Fibroblast of skin of scalp (primary cell): ENCODE measurements around the gene STK17A.
A peak's percentile ranks its signal among the peaks of the same experiment; 100 is the strongest.

Source experiments
- DNase-seq: peaks from one replicate; pipeline ENCODE4 v3.0.0-alpha.2; 2013

Gene STK17A

DNA sequence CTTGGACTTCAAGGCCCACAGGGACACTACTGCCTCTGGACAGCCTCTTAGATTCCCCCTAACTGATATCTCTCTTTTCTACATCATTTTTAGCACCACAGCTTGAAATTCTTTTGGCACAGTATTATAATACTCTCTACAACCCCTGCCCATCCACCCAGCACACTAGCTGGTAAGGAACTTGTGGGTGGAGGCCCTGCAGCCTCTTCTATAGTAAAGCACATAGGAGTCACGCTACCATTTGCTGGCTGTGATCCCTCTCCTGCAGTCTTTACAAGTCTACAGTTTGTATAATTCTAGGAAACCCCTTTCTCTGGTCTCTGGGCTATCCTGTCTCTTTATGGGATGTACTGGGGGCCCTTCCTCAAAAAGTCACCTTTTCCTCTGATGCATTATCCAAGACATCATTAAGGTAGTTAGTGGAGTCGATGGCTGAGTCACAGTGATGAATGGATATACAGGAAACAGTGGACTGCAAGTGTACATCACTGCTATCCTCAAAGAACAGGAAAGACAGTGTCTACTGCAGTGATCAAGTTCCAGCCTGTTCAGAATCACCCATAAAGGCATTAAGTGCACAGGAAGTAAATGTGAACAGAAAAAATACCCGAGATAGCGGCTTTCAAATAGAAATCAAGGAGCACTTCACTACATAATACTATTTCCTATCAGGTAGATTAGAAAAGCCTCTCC, 54.4 kb downstream of the STK17A start:
- no peak for DNase-seq

DNA sequence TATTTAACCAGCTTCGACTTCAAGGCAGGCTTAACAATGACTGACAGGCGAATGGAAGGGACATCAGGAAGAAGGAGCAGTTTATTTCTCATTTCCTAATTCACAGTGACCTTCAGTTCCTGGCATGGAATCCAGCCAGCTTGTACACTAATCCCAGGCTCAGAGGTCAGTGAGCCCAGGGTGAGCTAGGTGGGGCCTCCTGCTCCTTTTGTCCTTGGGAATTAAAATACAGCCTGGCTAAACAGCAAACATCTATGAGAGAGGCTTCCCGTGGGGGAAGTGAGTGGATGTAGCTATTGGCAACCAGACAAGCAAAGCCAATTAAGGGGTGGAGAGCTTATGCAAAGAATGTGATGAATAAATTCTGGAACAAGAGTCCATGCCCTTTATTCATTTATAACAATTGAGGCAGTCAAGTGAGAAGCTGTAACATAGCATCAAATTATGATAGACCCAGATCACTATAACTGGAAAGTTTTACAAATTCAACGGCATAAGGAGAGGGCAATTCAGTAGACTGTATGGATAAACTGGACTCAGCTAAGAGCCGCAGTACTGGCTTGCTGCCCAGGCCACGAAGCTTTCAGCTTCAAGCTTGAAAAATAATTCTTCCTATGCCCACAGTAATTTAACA, 57.1 kb downstream of the STK17A start:
- DNase-seq: peak; percentile 88

DNA sequence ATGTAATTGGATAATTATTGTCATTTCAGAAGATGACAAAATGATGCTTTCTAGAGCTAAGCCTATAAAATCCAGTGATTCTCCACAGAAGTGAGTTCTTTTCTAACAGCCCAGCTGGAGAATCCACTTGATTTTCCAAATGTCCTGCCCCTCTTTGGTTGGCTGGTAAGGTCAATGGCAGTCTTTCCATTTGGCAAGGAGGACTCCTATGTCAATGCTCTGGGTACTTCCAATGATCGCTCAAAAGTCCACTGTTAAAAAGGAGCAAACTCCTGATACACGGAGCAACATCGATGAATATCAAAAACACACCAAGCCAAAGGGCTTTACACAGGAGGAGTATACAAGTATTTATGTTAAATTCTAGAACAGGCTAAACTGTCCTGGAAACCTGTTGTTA, 57.8 kb downstream of the STK17A start:
- DNase-seq: no peak

DNA sequence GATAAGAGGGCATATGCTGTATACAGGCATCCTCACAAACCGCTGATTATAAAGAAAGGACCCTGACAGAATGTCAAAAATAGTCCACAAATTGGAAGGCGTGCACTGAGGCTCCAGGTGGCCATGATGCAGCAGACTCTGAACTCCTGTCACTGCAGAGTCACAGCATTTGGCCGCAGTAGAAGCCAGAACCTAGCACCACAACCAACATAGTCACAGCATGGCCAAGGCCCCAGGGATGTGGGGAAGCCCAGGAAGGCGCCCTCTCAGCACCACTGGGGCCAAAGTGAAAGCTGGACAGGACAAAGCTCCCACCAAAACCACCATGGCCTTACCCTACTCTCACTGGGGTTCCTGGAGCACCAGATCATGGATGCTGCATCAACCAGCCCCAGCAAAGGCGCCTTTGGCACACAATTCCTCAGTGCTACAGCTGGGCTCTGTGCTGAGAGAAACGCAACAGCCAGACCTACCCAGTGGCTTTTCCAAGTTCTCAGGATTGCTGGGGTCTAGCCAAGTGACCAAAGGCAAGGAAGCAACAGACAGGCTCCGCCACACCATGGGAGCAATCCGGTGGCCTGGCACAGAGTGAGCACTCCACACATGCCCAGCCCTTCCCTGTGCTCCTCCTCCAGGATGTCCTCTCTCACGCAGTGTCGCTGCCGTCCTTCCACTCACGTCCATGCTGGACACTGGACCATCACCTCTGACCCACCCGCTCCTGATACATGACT, 60.2 kb downstream of the STK17A start:
- no peak for DNase-seq

DNA sequence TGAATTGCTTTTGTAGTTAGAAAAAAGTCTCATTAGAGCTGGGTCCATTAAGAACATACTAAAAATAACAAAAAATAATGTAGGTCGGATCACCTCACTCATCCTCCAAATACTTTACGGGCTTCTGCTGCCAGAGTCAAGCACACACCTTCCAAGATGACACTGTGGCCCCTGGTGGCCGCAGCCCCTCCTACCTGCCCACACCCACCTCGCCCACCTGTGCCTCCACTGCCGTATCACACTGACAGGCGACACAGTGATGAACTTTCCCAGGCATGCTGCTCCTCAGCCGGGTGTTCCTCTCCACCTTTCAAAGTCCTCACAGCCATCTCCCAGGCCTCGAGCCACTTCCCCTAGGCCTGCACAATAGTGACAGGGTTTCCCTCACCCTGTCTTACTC, 60.9 kb downstream of the STK17A start:
- DNase-seq: no peak

DNA sequence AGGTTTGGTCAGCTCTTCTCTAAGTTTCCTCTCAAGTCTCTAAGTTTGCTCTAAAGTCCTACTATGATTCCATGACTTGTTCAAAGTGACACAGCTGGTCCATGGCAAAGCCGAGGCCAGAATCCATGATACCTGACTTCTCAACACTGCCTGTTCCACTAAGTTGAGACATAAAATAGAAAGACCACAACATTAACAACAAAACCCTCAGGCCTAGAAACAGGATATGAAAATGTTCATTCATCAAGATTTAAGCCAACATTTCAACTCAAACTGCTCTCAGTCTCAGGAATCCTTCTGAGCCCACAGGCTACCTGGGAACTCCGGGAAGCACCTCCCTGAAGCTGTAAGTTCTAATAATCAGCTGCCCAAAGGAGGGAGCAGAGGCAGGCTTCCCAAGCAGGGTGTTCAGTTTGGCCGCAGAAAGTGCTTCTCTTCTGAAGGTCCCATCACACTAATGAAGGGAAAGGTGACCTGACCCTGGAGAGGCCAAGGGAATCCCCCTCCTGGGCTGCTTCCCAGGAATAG, 62.9 kb downstream of the STK17A start:
- no peak for DNase-seq

DNA sequence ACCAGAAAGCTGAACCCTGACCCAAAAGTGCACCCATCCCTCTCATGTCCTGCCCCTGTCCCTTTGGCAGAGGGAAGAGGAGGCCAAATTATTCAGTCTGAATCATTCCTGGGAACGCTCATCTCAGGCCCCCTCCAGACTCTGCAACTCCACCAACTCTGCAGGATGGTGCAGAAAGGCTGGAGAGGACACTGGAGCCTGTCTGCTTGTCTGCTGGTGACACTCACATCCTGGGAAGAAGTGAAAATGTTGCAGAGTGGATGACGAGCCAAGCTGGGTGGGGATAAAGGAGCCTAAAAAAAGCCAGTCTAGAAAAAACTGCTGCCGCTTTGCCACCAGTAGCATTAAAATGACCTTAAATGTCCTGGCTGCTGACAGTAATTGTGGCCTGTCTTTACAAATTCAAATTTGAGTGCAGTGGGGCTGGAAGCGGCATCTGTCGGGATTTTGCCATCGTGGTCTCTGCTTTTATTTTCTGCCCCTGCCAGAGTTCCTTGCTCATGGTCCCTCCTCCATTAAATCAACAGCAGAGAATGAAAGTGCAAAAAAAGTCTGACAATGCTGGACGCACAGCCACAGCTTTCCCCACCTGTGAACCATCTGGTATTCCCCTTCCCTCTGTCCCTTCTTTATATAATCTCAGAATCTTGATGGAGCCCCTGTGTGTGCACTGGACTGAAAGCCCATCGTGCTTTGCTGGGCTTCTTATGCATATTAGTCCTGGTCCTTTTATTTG, 63.9 kb downstream of the STK17A start:
- peak; percentile 80 for DNase-seq

DNA sequence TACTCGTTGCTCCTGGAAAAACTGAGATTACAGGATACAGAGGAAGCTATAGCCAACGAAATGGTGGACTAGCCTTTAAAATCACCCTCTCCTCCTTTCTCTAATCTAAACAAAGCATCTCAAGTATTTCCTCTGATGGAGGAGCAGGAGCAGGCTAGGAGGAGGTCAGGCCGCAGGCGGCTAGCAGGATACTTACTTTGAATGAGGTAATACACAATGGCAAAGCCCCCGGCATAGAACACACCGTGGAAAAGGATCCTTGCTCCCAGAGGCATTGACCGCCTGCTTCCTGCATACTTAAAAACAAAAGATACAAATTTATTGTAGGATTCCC, 64.4 kb downstream of the STK17A start:
- peak; percentile 78 for DNase-seq

DNA sequence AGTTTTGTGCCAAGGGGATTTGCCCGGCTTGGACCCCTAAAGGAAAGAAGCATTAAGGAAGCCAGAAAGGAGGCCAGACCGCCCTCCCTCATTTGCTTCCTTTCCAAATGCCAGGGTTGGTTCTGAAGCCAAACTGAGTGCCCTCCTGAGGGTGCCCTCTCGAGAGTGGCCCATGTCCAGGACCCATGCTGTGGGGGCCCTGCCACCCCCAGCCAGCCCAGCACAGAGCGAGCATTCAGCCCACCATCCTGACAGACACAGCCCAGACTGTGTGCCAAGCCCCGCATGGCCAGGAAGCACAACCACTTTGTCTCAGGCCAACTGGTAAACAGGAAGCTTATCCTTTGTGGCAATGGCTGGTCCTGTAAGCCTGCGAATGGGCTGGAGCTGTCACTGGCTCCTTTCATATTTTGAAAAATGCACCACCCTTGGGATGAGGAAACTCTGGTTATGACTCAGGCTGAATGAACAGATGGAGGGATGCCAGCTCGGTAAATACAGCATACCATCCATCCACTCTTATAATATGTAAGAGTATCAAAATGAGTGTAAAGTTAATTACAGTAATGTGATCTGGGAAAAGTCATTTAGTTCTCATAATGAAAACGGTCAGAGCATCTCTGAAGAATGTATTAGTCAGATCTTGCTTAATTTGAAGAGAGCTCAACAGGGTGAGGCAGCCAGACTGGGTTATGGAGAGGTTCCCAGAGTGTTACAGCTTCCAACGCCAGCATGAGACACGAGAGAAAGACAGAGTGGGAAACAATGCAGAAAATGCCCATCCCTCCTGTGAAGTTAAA, 65.0 kb downstream of the STK17A start:
- DNase-seq: peak; percentile 99

DNA sequence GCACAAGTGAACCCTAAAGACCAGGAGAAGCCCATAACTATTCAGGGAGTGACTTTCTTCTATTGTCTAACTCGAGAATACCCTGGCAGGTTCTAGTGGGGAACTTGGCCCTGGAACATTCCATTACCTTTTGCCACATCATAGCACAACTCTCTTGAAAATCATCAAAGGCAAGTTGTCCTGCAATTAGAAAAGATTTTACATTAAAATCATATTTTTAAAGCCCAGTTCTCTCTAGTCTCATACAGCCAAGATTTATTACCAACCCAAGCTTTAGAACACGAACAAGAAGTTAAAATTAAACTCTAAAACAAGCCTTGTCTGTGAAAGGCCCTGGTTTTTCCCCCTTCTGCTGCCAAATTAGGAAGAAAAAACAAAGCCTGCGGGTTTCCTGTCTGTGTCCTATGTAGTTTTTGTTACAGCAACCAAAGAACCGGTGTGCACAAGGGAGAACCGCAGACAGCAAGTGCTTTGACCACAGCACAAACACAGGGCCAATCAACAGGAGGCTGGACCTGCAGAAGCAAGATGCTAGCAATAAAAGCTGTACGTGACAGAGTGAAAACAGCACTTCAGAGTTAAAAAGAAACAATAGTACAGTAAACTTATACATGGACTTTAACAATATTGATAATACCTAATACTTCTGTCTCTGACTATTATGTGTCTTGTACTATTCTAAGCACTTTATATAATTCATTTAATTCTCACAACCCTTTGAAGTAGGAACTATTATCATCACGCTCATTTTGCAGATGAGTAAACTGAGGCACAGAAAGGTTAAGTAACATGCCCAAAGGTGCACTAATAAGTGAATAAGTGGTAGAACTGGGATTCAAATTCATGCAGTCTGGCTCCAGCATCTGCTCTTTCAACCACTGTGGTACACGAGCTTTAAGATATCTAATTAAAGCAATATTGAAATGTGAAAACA, 65.8 kb downstream of the STK17A start:
- peak; percentile 60 for DNase-seq

DNA sequence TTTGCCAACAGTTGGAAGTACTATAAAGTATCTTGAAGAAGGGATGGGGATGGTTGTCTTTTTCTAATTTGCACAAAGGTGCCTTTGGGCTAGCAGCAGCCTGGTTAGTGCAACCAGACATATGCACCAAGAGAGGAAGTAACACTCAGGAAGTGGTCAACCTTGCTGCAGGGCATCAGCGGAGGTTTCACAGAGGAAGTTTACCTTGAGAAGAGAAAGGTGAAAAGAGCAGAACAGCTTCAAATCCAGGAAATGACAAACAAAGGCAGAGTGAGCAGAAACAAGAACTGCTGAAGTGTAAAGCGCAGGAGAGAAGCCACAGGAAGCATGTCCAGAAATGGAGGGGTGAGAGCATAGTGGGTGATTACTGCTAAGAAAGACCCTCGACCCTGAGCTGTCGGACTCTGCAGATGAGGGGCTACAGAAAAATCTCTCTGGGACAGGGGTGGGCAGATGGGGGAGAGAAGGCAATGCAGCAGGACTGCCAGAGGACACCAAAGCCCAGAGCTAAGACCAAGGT, 66.9 kb downstream of the STK17A start:
- DNase-seq: no peak

DNA sequence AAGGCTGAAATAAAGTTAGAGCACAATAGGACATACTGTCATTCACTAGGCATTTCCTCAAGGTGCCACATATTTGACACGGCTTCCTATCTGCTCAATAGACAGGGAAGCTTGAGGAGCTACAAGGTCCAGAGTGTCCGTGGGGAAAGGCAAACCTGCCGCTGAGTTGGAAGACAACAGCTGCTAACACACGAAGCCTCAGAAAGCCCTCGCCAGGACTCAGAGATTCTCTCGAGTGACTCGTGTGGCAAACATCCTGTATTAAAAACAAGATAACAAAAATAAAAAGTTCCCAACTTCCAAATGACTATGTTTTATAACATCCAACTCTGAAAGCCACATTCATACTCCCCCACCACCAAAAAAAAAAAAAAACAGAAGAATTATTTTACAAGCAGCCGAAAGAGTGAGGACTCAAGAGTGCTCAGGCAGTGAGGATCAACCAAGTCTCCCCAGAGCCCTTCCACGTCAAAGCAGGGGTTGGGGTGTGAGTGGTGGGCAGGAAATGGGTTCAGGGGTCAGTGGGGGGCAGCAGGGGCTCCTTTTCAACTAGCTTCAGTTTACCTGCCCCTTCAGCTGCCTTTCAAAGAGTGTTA, 67.6 kb downstream of the STK17A start:
- peak; percentile 89 for DNase-seq

DNA sequence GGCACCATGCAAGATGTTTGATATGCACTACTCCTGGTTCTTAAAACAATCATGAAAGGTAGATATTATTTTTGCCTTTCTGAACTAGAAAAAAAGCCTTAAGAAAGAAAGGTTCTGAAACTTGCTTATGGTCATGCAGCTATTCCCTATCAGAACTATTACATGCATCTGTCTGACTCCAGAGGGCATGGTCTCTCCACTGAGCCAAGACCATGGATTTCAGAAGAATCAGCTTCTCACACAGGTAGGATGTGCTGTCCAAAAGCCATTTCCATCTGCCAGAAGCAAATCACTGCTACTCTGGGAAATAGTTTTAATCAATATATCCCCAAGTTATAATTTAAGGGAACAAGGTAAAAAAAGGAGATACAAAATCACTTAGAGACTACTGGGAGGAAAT, 69.5 kb downstream of the STK17A start:
- no peak for DNase-seq

DNA sequence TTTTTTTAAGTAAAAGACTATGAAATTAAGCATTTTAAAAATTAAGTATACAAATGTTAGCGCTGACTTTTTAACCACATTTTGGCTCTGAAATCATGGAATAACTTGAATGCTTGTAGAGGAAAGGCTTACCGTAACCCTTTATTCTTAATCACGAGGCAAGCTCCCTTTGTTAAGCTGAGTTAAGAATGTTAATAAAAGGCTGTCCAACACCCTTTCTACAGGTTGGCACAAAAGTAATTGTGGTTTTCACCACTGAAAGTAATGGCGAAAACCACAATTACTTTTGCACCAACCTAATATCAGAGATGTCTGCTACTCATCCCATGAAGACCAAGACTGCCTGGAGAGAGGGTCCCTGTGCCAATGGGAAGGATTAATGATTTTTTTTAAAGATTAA, 70.6 kb downstream of the STK17A start:
- DNase-seq: no peak

DNA sequence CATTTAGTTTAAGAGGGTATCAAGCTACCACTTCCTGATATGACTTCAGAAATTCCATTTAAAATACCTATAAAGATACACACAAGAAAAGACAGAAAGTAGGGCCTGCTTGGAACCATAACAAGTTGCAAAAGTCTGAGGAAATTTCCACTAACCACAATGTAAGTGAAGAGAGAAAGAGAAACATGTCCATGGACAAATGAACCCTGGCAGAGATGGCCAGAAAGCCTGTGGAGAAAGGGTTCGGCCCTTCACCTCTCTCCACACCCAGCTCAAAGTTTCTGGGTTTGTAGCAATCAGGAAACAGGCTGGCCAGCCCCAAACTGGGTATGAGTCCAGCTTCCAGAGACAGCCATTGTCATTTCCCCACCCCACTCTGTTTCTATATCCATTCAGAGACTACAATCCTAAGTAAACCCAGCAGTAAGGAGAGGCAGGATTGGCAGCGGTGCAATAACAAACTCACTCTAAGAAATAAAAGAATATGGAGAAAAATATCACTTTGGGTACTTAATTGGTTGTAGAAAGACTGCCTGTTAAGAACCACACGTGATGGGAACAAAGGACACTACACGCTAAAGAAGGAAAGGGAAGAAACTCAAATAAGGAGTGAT, 71.1 kb downstream of the STK17A start:
- DNase-seq: no peak

DNA sequence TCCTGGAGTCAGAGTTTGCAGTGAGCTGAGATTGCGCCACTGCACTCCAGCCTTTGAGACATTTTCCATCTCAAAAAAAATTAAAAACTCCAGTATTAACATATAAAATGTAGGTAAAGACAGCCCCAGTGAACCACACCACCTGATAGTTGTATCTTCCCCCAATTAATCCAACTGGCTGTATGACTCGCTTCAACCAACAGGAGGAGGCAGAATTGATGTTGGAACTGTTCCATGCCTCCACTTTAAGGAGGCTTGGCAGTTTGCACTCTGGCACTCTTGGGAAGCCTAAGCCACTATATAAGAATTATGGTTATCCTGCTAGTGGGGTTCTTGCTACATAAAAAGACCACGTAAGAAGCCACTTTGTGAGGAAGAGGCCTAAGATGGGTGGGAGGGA, 72.7 kb downstream of the STK17A start:
- no peak for DNase-seq

DNA sequence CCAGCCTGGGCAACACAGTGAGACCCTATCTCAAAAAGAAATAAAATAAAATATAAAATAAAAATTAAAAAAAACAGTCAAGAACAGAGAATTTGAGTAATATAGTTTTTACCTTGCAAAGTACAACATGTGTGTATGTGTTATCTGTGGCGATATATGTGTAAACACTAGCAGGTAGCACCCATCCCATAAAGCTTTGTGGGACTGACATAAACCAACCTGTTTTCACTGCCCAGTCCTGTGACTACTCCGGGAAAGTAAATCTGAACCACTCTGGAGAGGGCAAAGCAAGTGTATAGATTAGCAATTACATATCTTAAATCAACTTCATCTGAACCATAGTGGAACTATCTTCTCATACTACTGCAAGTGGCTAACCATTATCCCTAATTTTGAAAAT, 74.1 kb downstream of the STK17A start:
- no peak for DNase-seq

DNA sequence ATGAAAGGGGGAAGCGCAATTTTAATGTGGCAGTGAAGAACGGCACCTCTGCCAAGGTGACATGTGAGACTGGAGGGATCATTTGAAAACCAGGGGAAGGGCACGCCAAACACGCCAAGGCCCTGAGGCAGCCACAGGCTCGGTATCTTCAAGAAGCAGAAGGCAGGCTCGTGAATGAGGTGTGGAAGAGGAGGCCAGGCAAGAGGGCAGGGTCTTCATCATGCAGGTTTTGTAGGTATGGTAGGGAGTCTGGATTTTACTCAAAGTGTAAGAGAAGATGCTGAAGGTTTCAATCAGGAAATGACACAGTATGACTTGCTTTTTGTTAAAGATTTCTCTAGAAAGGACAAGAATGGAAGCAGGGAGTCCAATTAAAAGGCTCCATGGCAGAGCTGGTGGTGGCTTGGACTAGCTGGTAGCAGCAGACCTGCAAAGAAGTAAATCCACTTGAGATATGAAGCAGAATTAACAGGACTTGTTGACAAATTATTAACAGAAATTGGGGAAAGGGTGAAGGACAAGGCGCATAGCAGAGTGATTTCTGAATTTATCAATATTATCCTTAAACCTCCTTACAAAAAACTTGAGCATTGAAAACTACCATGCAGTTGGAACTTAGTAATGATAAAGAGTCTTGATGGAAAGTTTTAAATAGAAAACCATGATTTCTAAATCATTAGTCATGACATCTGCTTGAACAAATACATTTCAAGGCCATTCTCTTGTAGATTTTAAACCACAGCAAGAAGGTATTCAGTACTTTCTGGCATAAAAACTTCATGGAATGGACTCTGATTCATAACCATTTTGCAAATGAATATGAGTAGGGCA, 76.0 kb downstream of the STK17A start:
- peak; percentile 92 for DNase-seq

DNA sequence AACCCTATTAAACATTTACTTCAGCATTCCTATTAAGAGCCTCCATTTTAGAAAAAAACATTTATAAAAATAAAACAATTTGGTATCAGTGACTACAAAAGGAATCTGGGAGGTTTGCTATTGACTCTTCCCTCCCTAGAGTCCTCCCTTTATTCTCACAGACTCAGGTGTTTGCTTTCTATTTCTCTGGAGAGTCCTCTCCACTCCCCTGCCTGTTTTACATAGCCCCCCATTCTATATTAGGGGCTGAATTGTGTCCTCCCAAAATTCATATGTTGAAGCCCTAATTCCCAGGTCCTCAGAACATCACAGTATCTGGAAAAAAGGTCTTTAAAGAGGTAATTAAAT, 76.6 kb downstream of the STK17A start:
- DNase-seq: no peak
